ENCODE measurements around the gene PCA3.

PCA3 gene

GRCh38 chr9:76766126-76766525 is 1.9 kb downstream of the PCA3 start:
- TF ChIP-seq JUND (IDR thresholded peaks at IDR 0.05; ENCODE audit: low read depth): no peak
- in situ Hi-C loops (cut with HindIII; ENCODE audit: low pct_unique_long_range_greater_than_20kb, low sequenced_read_pairs): no loop called here
- no peak for DNase-seq (ENCODE audit: low read depth in 1 of 2, low spot score in 1 of 2)

GRCh38 chr9:76772686-76773445 is 8.6 kb downstream of the PCA3 start:
- no peak for DNase-seq (ENCODE audit: low read depth in 1 of 2, low spot score in 1 of 2)
- in situ Hi-C loops (cut with HindIII; ENCODE audit: low pct_unique_long_range_greater_than_20kb, low sequenced_read_pairs): no loop called here
- TF ChIP-seq JUND (IDR thresholded peaks at IDR 0.05; ENCODE audit: low read depth): no peak

GRCh38 chr9:76784881-76785280 is 20.6 kb downstream of the PCA3 start:
- no peak for TF ChIP-seq JUND (IDR thresholded peaks at IDR 0.05; ENCODE audit: low read depth)
- in situ Hi-C loops (cut with HindIII; ENCODE audit: low pct_unique_long_range_greater_than_20kb, low sequenced_read_pairs): no loop called here
- no peak for DNase-seq (ENCODE audit: low read depth in 1 of 2, low spot score in 1 of 2)

GRCh38 chr9:76785501-76785900 is 21.3 kb downstream of the PCA3 start:
- in situ Hi-C loops (cut with HindIII; ENCODE audit: low pct_unique_long_range_greater_than_20kb, low sequenced_read_pairs): no loop called here
- TF ChIP-seq JUND (IDR thresholded peaks at IDR 0.05; ENCODE audit: low read depth): no peak
- no peak for DNase-seq (ENCODE audit: low read depth in 1 of 2, low spot score in 1 of 2)

- TF ChIP-seq JUND (IDR thresholded peaks at IDR 0.05; ENCODE audit: low read depth): no peak
- in situ Hi-C loops (cut with HindIII; ENCODE audit: low pct_unique_long_range_greater_than_20kb, low sequenced_read_pairs): no loop called here
- DNase-seq (ENCODE audit: low read depth in 1 of 2, low spot score in 1 of 2): no peak
These were observed 23.4 kb downstream of the PCA3 start for GRCh38 chr9:76787677-76788076.

GRCh38 chr9:76789840-76790239 is 25.6 kb downstream of the PCA3 start:
- in situ Hi-C loops (cut with HindIII; ENCODE audit: low pct_unique_long_range_greater_than_20kb, low sequenced_read_pairs): no loop called here
- TF ChIP-seq JUND (IDR thresholded peaks at IDR 0.05; ENCODE audit: low read depth): no peak
- DNase-seq (ENCODE audit: low read depth in 1 of 2, low spot score in 1 of 2): no peak

GRCh38 chr9:76793784-76794431 is 29.7 kb downstream of the PCA3 start:
- no peak for DNase-seq (ENCODE audit: low read depth in 1 of 2, low spot score in 1 of 2)
- in situ Hi-C loops (cut with HindIII; ENCODE audit: low pct_unique_long_range_greater_than_20kb, low sequenced_read_pairs): no loop called here

GRCh38 chr9:76796296-76796695 is 32.1 kb downstream of the PCA3 start:
- no peak for TF ChIP-seq JUND (IDR thresholded peaks at IDR 0.05; ENCODE audit: low read depth)
- DNase-seq (ENCODE audit: low read depth in 1 of 2, low spot score in 1 of 2): no peak
- in situ Hi-C loops (cut with HindIII; ENCODE audit: low pct_unique_long_range_greater_than_20kb, low sequenced_read_pairs): no loop called here

More at GRCh38 chr9:76793784-76794431, 29.7 kb downstream of the PCA3 start:
- TF ChIP-seq JUND (IDR thresholded peaks at IDR 0.05; ENCODE audit: low read depth): no peak

GRCh38 chr9:76798527-76798926 is 34.3 kb downstream of the PCA3 start:
- TF ChIP-seq JUND (IDR thresholded peaks at IDR 0.05; ENCODE audit: low read depth): no peak
- no peak for DNase-seq (ENCODE audit: low read depth in 1 of 2, low spot score in 1 of 2)
- in situ Hi-C loops (cut with HindIII; ENCODE audit: low pct_unique_long_range_greater_than_20kb, low sequenced_read_pairs): no loop called here

- no peak for DNase-seq (ENCODE audit: low read depth in 1 of 2, low spot score in 1 of 2)
- no peak for TF ChIP-seq JUND (IDR thresholded peaks at IDR 0.05; ENCODE audit: low read depth)
- in situ Hi-C loops (cut with HindIII; ENCODE audit: low pct_unique_long_range_greater_than_20kb, low sequenced_read_pairs): no loop called here
These were observed 35.2 kb downstream of the PCA3 start for GRCh38 chr9:76799473-76799872.

GRCh38 chr9:76800901-76801300 is 36.7 kb downstream of the PCA3 start:
- in situ Hi-C loops (cut with HindIII; ENCODE audit: low pct_unique_long_range_greater_than_20kb, low sequenced_read_pairs): no loop called here
- no peak for DNase-seq (ENCODE audit: low read depth in 1 of 2, low spot score in 1 of 2)
- no peak for TF ChIP-seq JUND (IDR thresholded peaks at IDR 0.05; ENCODE audit: low read depth)

- in situ Hi-C loops (cut with HindIII; ENCODE audit: low pct_unique_long_range_greater_than_20kb, low sequenced_read_pairs): no loop called here
- no peak for TF ChIP-seq JUND (IDR thresholded peaks at IDR 0.05; ENCODE audit: low read depth)
- no peak for DNase-seq (ENCODE audit: low read depth in 1 of 2, low spot score in 1 of 2)
These were observed 38.8 kb downstream of the PCA3 start for GRCh38 chr9:76803083-76803482.

- in situ Hi-C loops (cut with HindIII; ENCODE audit: low pct_unique_long_range_greater_than_20kb, low sequenced_read_pairs): no loop called here
- DNase-seq (ENCODE audit: low read depth in 1 of 2, low spot score in 1 of 2): no peak
- TF ChIP-seq JUND (IDR thresholded peaks at IDR 0.05; ENCODE audit: low read depth): no peak
These were observed 39.5 kb downstream of the PCA3 start for GRCh38 chr9:76803762-76804161.
